Raji (cell line): ENCODE results near the gene RPRD1B.

ENCODE experiments used
- POLR2A ChIP-seq: IDR thresholded peaks from 2 replicates; pipeline ENCODE4 v1.6.1; 2011; ENCODE audit warnings: low read depth, low read length, control low read depth; ENCODE audit not compliant: insufficient read depth

Gene RPRD1B

GRCh38 chr20:38033330-38034107 lies at the start of gene RPRD1B, which contains the start of gene TTI1:
Gene RPRD1B (plus strand): TSS chr20:38033746. CDS start chr20:38033948, 202 bp downstream.
Gene TTI1 (minus strand): TSS chr20:38033456. CDS start chr20:38013816, 19,640 bp downstream.
- peak; percentile 79 for TF ChIP-seq POLR2A

DNA sequence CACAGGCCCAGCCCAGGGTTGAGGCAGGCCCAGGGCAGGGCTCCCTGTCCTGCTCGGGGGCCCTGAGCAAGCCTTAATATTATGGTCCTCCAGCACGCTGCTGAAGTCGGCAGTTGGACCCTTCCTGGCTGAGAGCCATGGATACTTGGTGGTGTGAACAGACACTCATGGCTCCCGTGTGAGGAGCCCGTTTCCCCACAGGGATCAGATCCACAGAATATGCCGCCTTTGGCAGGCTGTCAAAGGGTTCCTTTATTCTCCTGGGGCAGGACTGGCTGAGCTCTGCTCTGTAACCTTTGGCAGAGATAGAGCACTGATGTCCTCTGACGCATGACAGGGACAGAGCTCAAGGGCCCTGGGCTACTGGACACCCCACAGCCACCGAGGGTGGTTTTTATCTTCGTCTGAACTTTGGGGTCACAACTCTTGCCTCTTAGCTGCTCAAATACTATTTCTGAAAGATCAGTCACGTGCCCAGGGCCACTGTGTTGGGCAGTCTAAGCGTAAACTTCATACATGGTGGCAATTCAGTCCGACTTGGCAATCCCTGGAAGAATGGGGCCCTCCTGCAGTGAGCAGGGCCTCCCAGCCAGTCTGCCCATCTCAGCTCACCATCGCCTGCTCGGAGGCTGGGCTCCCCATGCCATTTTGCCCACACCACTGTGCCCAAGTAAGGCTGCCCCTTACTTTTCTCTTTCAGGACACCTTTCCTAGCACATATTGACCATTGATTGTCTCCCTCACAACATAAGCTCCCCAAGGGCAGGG lies 49.3 kb upstream of the RPRD1B start:
- no peak for TF ChIP-seq POLR2A

GRCh38 chr20:37986044-37986858 lies 47.3 kb upstream of the RPRD1B start:
- no peak for TF ChIP-seq POLR2A

GRCh38 chr20:37986873-37987601 lies 46.5 kb upstream of the RPRD1B start:
- TF ChIP-seq POLR2A: no peak

GRCh38 chr20:37987602-37988290 lies 45.8 kb upstream of the RPRD1B start:
- TF ChIP-seq POLR2A: no peak

DNA sequence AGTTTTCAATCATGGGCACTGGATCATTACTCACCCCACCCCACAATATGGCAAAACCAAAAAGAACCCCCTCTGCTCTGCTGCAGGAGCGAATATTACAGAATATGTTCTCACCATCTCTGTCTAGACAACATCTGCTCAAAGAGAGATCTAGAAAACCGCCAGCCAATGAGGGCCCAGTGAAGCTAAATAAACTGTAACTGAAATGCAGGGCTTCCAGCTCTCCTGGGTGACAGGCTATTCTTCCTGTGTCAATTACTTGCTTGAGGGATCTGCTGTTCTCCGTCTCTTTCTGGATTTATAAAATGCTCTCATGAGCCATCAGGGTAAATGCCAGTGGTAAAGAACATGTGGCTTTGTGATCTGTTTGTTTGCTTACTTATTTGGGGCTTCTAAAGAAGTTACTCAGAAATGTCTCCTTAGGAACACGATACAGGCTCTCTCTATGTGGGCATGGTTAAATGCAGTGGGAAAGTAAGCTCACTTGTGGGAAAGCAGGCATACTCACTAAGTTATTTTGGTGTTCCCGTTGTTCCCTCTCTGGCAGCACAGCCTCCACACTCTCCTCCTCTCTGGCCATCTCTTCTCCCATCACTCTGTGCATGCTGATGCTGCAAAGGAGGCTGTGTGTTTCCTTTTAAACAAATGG lies 45.1 kb upstream of the RPRD1B start:
- no peak for TF ChIP-seq POLR2A

DNA sequence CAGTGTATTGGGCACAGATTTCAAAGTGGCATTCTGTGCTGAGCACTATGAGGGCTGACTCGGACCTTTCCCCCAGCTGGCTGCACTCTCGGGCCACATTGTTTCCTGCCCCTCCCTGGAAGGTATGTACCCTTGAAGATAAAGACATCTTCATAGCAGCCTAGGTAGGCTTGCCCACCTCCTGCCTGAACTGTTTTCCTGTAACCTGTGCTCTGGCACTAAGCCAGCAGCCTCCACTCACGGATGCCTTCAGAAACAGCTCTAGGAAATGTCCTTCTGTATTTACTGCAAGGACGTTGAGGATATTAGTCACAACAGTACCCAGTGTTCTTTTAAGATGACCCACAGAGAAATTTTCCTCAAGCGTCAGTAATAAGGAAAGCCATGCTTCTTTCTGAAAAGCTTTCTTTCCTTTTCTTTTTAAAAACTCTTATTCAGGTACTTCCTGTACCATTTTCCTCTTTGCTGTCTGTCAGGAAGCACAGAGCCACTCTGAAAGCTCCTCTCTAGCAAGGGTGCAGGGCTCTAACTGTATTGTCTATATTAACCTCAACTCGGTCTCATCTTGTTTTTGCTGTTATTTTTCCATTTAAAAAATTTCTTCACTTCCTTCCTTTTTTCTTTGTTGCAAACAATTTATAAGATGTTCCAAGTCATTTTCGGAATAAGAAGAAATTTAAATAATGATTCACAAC lies 43.8 kb upstream of the RPRD1B start:
- TF ChIP-seq POLR2A: no peak

GRCh38 chr20:37990571-37991151 lies 42.9 kb upstream of the RPRD1B start:
- TF ChIP-seq POLR2A: no peak

GRCh38 chr20:37991157-37991866 lies 42.2 kb upstream of the RPRD1B start:
- no peak for TF ChIP-seq POLR2A

GRCh38 chr20:37991908-37992307 lies 41.6 kb upstream of the RPRD1B start:
- TF ChIP-seq POLR2A: no peak

GRCh38 chr20:37992802-37993409 lies 40.6 kb upstream of the RPRD1B start:
- TF ChIP-seq POLR2A: no peak

DNA sequence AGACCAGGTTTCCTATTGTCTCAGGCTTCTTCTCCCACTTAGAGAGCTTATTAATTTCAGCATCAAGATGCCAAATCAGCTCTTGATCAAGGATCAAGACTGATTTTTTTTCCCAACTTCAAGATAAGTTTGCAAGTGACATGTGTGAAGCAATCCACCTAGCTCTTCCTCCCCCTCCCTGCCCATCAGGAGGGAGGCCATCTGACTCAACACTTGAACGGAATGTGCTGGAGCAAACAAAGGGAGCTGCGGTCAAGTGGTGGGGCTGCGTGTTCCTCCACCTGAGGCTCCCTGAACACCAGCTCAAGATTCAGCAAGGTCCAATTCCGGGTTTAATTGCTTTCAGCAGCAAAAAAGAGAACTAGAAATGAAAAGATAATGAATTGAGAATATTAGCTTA lies 39.0 kb upstream of the RPRD1B start:
- no peak for TF ChIP-seq POLR2A
